Measurements from ENCODE around the gene SERTAD1. TPM values are rescaled to one million over a fixed set of nuclear protein-coding genes. Genes with fewer than 3 reads are reported as not detected.
A peak's percentile ranks its signal among the peaks of the same experiment; 100 is the strongest.

Gene SERTAD1
- total RNA-seq, 1 donor from 2014 or later: 22.9 TPM

- Histone ChIP-seq H3K4me3 (ENCODE audit: insufficient read depth, low read depth, low read length) (no peak overlapping the region), H2AFZ (ENCODE audit: low read depth, low read length) (no peak overlapping the region), H3K79me2 (ENCODE audit: insufficient read depth, low read length) (no peaks in the 10 kb centered on the region), H3K9me3 (ENCODE audit: insufficient read depth, low read depth, low read length) (no peaks in the 10 kb centered on the region), H3K27ac (ENCODE audit: low read depth, low read length) (no peak overlapping the region), H3K36me3 (ENCODE audit: insufficient read depth, low read length) (no peaks in the 10 kb centered on the region), H3K27me3 (ENCODE audit: insufficient read depth, low read length) (no peaks in the 10 kb centered on the region), H4K20me1 (ENCODE audit: insufficient read depth, low read length) (no peaks in the 10 kb centered on the region), H3K9ac (ENCODE audit: low read length) (no peak overlapping the region), H3K4me2 (ENCODE audit: low read length) (no peak overlapping the region), H3K4me1 (ENCODE audit: insufficient read depth, low read length) (no peaks in the 10 kb centered on the region)
- no peak for TF ChIP-seq EZH2 (IDR thresholded peaks at IDR 0.05; ENCODE audit: insufficient read depth, low read length)
- TF ChIP-seq, protein P1, sequence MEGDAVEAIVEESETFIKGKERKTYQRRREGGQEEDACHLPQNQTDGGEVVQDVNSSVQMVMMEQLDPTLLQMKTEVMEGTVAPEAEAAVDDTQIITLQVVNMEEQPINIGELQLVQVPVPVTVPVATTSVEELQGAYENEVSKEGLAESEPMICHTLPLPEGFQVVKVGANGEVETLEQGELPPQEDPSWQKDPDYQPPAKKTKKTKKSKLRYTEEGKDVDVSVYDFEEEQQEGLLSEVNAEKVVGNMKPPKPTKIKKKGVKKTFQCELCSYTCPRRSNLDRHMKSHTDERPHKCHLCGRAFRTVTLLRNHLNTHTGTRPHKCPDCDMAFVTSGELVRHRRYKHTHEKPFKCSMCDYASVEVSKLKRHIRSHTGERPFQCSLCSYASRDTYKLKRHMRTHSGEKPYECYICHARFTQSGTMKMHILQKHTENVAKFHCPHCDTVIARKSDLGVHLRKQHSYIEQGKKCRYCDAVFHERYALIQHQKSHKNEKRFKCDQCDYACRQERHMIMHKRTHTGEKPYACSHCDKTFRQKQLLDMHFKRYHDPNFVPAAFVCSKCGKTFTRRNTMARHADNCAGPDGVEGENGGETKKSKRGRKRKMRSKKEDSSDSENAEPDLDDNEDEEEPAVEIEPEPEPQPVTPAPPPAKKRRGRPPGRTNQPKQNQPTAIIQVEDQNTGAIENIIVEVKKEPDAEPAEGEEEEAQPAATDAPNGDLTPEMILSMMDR (IDR thresholded peaks at IDR 0.05; ENCODE audit: insufficient read depth, low read depth, low read length): no peak
- Mint-ChIP-seq H3K27me3 (ENCODE audit: low read depth, unreplicated experiment) (no peaks in the 10 kb centered on the region), H3K9me3 (ENCODE audit: unreplicated experiment) (no peaks in the 10 kb centered on the region), H3K4me3 (ENCODE audit: unreplicated experiment) (no peak overlapping the region), H3K36me3 (ENCODE audit: low read depth, unreplicated experiment) (peaks cover 25% of the 10 kb centered on the region), H3K4me1 (ENCODE audit: low read depth, unreplicated experiment) (no peaks in the 10 kb centered on the region), H3K27ac (ENCODE audit: unreplicated experiment) (peak overlapping the region; percentile 34)
- FAIRE-seq: no peak
- no peak for DNase-seq (ENCODE audit: low read depth)
These were observed 46.2 kb downstream of the SERTAD1 start for GRCh38 chr19:40379446-40380198.

DNA sequence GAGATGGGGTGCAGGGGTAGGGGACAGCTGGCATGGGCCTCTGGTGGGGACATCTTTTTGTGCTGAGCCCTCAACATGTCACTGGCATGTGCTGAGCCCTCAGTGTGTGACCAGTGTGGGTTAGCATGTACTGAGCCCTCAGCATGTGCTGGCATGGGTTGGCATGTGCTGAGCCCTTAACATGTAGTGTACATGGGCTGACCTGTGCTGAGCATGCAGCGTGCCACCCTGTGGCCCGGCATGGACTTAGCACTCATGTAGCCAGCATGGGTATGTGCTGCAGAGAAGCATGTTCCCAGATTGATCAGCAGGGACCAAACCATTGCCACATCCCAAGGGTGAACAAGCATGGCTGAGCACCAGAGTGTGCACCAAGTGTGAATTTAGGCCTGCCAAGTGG is 47.3 kb downstream of the SERTAD1 start:
- no peak overlapping the region for H3K4me2 ChIP-seq (ENCODE audit: low read length)
- H3K4me1 ChIP-seq (ENCODE audit: insufficient read depth, low read length): no peaks in the 10 kb centered on the region
- H3K4me3 Mint-ChIP-seq (ENCODE audit: unreplicated experiment): no peak overlapping the region
- no peak for FAIRE-seq
- no peak overlapping the region for H3K4me3 ChIP-seq (ENCODE audit: insufficient read depth, low read depth, low read length)
- H3K27ac ChIP-seq (ENCODE audit: low read depth, low read length): no peak overlapping the region
- H3K9me3 ChIP-seq (ENCODE audit: insufficient read depth, low read depth, low read length): no peaks in the 10 kb centered on the region
- no peaks in the 10 kb centered on the region for H3K4me1 Mint-ChIP-seq (ENCODE audit: low read depth, unreplicated experiment)
- peaks cover 25% of the 10 kb centered on the region for H3K36me3 Mint-ChIP-seq (ENCODE audit: low read depth, unreplicated experiment)
- no peaks in the 10 kb centered on the region for H3K36me3 ChIP-seq (ENCODE audit: insufficient read depth, low read length)
- H3K27ac Mint-ChIP-seq (ENCODE audit: unreplicated experiment): no peak overlapping the region
- no peak overlapping the region for H3K9ac ChIP-seq (ENCODE audit: low read length)
- TF ChIP-seq EZH2 (IDR thresholded peaks at IDR 0.05; ENCODE audit: insufficient read depth, low read length): no peak
- TF ChIP-seq, protein P1 (IDR thresholded peaks at IDR 0.05; ENCODE audit: insufficient read depth, low read depth, low read length): no peak
- no peaks in the 10 kb centered on the region for H4K20me1 ChIP-seq (ENCODE audit: insufficient read depth, low read length)
- H3K27me3 ChIP-seq (ENCODE audit: insufficient read depth, low read length): no peaks in the 10 kb centered on the region
- no peaks in the 10 kb centered on the region for H3K9me3 Mint-ChIP-seq (ENCODE audit: unreplicated experiment)
- H2AFZ ChIP-seq (ENCODE audit: low read depth, low read length): no peak overlapping the region
- no peaks in the 10 kb centered on the region for H3K27me3 Mint-ChIP-seq (ENCODE audit: low read depth, unreplicated experiment)
- no peak for DNase-seq (ENCODE audit: low read depth)
- no peaks in the 10 kb centered on the region for H3K79me2 ChIP-seq (ENCODE audit: insufficient read depth, low read length)

- Histone ChIP-seq H3K4me2 (ENCODE audit: low read length) (no peak overlapping the region), H3K4me3 (ENCODE audit: insufficient read depth, low read depth, low read length) (no peak overlapping the region), H3K79me2 (ENCODE audit: insufficient read depth, low read length) (no peaks in the 10 kb centered on the region), H3K9ac (ENCODE audit: low read length) (no peak overlapping the region), H4K20me1 (ENCODE audit: insufficient read depth, low read length) (peaks cover 2% of the 10 kb centered on the region), H3K27me3 (ENCODE audit: insufficient read depth, low read length) (no peaks in the 10 kb centered on the region), H3K9me3 (ENCODE audit: insufficient read depth, low read depth, low read length) (no peaks in the 10 kb centered on the region), H3K36me3 (ENCODE audit: insufficient read depth, low read length) (no peaks in the 10 kb centered on the region), H3K27ac (ENCODE audit: low read depth, low read length) (no peak overlapping the region), H2AFZ (ENCODE audit: low read depth, low read length) (no peak overlapping the region), H3K4me1 (ENCODE audit: insufficient read depth, low read length) (no peaks in the 10 kb centered on the region)
- no peaks in the 10 kb centered on the region for H3K9me3 Mint-ChIP-seq (ENCODE audit: unreplicated experiment)
- FAIRE-seq (no peak), DNase-seq (ENCODE audit: low read depth) (no peak)
- no peaks in the 10 kb centered on the region for H3K4me1 Mint-ChIP-seq (ENCODE audit: low read depth, unreplicated experiment)
- no peaks in the 10 kb centered on the region for H3K27me3 Mint-ChIP-seq (ENCODE audit: low read depth, unreplicated experiment)
- peaks cover 26% of the 10 kb centered on the region for H3K36me3 Mint-ChIP-seq (ENCODE audit: low read depth, unreplicated experiment)
- TF ChIP-seq, protein P1 (IDR thresholded peaks at IDR 0.05; ENCODE audit: insufficient read depth, low read depth, low read length): no peak
- TF ChIP-seq EZH2 (IDR thresholded peaks at IDR 0.05; ENCODE audit: insufficient read depth, low read length): no peak
- H3K4me3 Mint-ChIP-seq (ENCODE audit: unreplicated experiment): no peak overlapping the region
- H3K27ac Mint-ChIP-seq (ENCODE audit: unreplicated experiment): peak overlapping the region; percentile 30
These were observed 47.9 kb downstream of the SERTAD1 start for GRCh38 chr19:40377876-40378385.

All from astrocyte (in vitro differentiated cells and primary cell).